ENCODE measurements around the gene OPALIN.
A peak's percentile ranks its signal among the peaks of the same experiment; 100 is the strongest.

Gene OPALIN

DNA sequence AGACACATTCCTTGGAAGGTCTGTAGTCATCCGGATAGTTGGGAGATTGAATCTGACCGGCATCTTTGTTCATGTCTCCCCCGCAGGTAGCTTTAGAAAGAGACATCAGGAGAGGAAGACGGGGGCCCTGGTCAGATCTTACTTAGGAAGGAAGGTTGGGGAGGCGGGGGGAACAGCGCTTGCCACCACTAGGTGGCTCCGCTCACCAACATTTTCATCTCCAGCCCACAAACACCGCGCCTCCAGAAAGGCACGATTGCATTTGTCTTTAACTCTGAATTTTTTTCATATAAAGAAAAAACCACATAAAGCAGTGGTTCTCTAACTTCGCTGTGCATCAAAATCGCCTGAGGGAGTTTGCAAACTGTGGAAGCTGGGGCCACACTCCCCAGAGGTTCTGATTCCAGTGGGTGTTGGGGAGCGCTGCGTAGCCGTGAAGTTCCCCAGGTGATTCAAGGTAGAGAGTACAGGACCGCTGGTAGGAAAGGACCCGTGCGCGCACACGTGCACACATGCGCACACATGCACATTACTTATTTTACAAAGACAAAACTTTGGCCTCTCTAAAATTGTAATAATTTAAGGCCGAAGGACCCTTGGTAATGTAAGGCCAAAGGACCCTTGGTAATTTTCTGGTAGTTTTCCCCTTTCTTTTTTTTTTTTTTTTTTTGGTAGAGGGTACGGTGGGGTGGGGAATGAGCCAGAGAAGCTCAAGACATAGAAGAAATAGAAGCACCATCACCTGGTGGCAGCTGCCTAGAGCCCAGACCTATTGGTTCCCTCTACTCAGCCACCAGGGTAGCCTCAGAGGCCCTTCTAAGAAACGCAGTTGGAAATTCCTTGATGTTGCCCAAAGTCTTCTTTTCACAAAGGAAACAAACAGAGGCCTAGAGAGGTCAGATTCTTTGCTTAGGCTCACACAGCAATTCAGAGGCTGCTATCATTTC, 37.4 kb upstream of the OPALIN start:
- no peak for TF ChIP-seq NFIC (IDR thresholded peaks at IDR 0.05)
- peak; percentile 91 for TF ChIP-seq RAD21 (IDR thresholded peaks at IDR 0.05; ENCODE audit: low read depth)

DNA sequence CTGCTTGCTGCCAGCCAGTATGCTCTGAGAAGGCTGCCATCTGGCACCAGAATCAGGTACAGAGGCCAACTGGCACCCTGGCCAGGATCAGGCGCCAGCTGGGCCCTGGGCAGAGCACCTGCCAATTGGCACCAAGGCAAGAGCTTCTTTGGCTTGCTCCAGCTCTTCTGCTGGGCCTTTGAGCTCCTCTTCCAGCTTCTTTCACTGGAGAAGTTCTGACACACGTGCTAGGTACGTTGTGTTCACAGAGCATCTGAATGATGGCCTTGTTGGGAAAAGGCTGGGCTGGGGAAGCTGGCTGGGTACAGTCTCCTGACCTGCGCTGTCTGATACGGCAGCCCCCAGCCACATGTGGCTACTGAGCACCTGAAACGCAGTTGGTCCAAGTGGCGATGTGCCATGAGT, 31.7 kb upstream of the OPALIN start:
- TF ChIP-seq EGR1 (IDR thresholded peaks at IDR 0.05): no peak
- no peak for TF ChIP-seq NFIC (IDR thresholded peaks at IDR 0.05)
- no peak for TF ChIP-seq CREB1 (IDR thresholded peaks at IDR 0.05; ENCODE audit: low read depth)
- TF ChIP-seq RAD21 (IDR thresholded peaks at IDR 0.05; ENCODE audit: low read depth): no peak
- TF ChIP-seq ZBTB7A (IDR thresholded peaks at IDR 0.05; ENCODE audit: low read depth): no peak
- TF ChIP-seq YY1 (IDR thresholded peaks at IDR 0.05; ENCODE audit: low read depth): no peak
- TF ChIP-seq, protein P1, sequence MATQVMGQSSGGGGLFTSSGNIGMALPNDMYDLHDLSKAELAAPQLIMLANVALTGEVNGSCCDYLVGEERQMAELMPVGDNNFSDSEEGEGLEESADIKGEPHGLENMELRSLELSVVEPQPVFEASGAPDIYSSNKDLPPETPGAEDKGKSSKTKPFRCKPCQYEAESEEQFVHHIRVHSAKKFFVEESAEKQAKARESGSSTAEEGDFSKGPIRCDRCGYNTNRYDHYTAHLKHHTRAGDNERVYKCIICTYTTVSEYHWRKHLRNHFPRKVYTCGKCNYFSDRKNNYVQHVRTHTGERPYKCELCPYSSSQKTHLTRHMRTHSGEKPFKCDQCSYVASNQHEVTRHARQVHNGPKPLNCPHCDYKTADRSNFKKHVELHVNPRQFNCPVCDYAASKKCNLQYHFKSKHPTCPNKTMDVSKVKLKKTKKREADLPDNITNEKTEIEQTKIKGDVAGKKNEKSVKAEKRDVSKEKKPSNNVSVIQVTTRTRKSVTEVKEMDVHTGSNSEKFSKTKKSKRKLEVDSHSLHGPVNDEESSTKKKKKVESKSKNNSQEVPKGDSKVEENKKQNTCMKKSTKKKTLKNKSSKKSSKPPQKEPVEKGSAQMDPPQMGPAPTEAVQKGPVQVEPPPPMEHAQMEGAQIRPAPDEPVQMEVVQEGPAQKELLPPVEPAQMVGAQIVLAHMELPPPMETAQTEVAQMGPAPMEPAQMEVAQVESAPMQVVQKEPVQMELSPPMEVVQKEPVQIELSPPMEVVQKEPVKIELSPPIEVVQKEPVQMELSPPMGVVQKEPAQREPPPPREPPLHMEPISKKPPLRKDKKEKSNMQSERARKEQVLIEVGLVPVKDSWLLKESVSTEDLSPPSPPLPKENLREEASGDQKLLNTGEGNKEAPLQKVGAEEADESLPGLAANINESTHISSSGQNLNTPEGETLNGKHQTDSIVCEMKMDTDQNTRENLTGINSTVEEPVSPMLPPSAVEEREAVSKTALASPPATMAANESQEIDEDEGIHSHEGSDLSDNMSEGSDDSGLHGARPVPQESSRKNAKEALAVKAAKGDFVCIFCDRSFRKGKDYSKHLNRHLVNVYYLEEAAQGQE (IDR thresholded peaks at IDR 0.05; ENCODE audit: low read depth): no peak
- no peak for TF ChIP-seq TEAD4 (IDR thresholded peaks at IDR 0.05)
- no peak for TF ChIP-seq CEBPB (IDR thresholded peaks at IDR 0.05)
- TF ChIP-seq, protein P2, sequence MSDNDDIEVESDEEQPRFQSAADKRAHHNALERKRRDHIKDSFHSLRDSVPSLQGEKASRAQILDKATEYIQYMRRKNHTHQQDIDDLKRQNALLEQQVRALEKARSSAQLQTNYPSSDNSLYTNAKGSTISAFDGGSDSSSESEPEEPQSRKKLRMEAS (IDR thresholded peaks at IDR 0.05): no peak
- TF ChIP-seq, protein P3, sequence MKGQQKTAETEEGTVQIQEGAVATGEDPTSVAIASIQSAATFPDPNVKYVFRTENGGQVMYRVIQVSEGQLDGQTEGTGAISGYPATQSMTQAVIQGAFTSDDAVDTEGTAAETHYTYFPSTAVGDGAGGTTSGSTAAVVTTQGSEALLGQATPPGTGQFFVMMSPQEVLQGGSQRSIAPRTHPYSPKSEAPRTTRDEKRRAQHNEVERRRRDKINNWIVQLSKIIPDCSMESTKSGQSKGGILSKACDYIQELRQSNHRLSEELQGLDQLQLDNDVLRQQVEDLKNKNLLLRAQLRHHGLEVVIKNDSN (IDR thresholded peaks at IDR 0.05): no peak
- no peak for TF ChIP-seq TCF12 (IDR thresholded peaks at IDR 0.05; ENCODE audit: low read depth)
- TF ChIP-seq EP300 (IDR thresholded peaks at IDR 0.05; ENCODE audit: borderline replicate concordance): no peak
- TF ChIP-seq FOXM1 (IDR thresholded peaks at IDR 0.05; ENCODE audit: borderline replicate concordance, low read depth): no peak

DNA sequence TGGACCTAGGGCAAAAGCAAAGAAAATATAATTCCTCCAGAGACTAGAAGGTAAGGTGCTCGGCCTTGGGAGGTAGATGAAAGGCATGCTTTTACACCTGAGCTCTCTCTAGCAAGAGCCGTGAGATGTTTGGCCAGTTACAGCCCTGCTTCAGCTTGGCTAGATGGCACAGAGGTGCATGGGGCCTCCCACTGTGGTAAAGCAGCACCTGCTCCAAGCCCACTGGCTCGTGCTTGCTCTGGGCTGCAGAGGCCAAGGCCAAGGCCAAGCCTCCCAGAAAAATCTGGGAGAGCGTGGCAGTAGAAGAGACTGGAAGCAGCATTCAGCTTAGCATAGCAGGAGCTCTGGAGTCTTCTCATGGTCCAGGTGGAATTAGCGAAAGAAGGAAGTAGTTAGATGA, 31.0 kb upstream of the OPALIN start:
- TF ChIP-seq FOXM1 (IDR thresholded peaks at IDR 0.05; ENCODE audit: borderline replicate concordance, low read depth) (no peak), YY1 (IDR thresholded peaks at IDR 0.05; ENCODE audit: low read depth) (no peak), TCF12 (IDR thresholded peaks at IDR 0.05; ENCODE audit: low read depth) (no peak), TAF1 (IDR thresholded peaks at IDR 0.05; ENCODE audit: low read depth) (no peak), NFIC (IDR thresholded peaks at IDR 0.05) (no peak), EGR1 (IDR thresholded peaks at IDR 0.05) (no peak), RAD21 (IDR thresholded peaks at IDR 0.05; ENCODE audit: low read depth) (no peak), CEBPB (IDR thresholded peaks at IDR 0.05) (no peak), EP300 (IDR thresholded peaks at IDR 0.05; ENCODE audit: borderline replicate concordance) (no peak), CREB1 (IDR thresholded peaks at IDR 0.05; ENCODE audit: low read depth) (no peak), ZBTB7A (IDR thresholded peaks at IDR 0.05; ENCODE audit: low read depth) (no peak), TEAD4 (IDR thresholded peaks at IDR 0.05) (no peak)
- TF ChIP-seq, protein P2 (IDR thresholded peaks at IDR 0.05): no peak
- TF ChIP-seq, protein P1 (IDR thresholded peaks at IDR 0.05; ENCODE audit: low read depth): no peak
- TF ChIP-seq, protein P3 (IDR thresholded peaks at IDR 0.05): no peak

DNA sequence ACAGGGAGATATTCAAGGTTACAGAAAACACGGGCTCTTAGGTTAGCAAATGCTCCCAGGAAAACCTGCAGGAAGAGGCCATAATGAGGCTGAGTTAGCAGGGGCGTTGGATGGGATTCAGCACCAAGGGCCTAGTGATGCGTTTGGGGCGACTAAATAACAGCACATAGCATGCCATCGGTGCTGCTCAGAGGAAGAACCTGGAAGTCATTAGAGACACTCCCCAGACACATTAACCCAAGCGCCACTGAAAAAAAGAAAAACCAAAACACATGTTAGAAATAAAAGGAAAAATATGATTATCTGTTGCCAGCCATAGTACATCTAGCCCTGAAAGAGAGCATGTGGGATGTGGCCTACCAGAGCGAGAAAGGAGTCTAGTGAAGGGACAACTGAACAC, 28.8 kb upstream of the OPALIN start:
- TF ChIP-seq, protein P1 (IDR thresholded peaks at IDR 0.05; ENCODE audit: low read depth): no peak
- TF ChIP-seq CREB1 (IDR thresholded peaks at IDR 0.05; ENCODE audit: low read depth) (no peak), CEBPB (IDR thresholded peaks at IDR 0.05) (no peak), RAD21 (IDR thresholded peaks at IDR 0.05; ENCODE audit: low read depth) (no peak), YY1 (IDR thresholded peaks at IDR 0.05; ENCODE audit: low read depth) (no peak), EGR1 (IDR thresholded peaks at IDR 0.05) (no peak), TCF12 (IDR thresholded peaks at IDR 0.05; ENCODE audit: low read depth) (no peak), FOXM1 (IDR thresholded peaks at IDR 0.05; ENCODE audit: borderline replicate concordance, low read depth) (no peak), TAF1 (IDR thresholded peaks at IDR 0.05; ENCODE audit: low read depth) (no peak)
- TF ChIP-seq, protein P2 (IDR thresholded peaks at IDR 0.05): no peak

Data from Ishikawa (cell line).